Osteocyte (in vitro differentiated cells): ENCODE data around the gene PARD3B. TPM values are rescaled to one million over a fixed set of nuclear protein-coding genes. Genes with fewer than 3 reads are reported as not detected.

Source experiments
- DNase-seq: peaks from one replicate; pipeline ENCODE4 v3.0.0; 2021; ENCODE audit warnings: mixed read lengths; ENCODE audit not compliant: unreplicated experiment; ENCODE audit errors: extremely low spot score
- H3K27ac Mint-ChIP-seq: one replicate; pipeline ENCODE4 v1.8.0; 2021; ENCODE audit warnings: mild to moderate bottlenecking, mixed read lengths; ENCODE audit not compliant: unreplicated experiment
- H3K27me3 Mint-ChIP-seq: one replicate; pipeline ENCODE4 v1.8.0; 2021; ENCODE audit warnings: mixed read lengths; ENCODE audit not compliant: unreplicated experiment
- H3K36me3 Mint-ChIP-seq: one replicate; pipeline ENCODE4 v1.8.0; 2021; ENCODE audit warnings: mixed read lengths; ENCODE audit not compliant: unreplicated experiment
- H3K4me1 Mint-ChIP-seq: one replicate; pipeline ENCODE4 v1.8.0; 2021; ENCODE audit warnings: mixed read lengths; ENCODE audit not compliant: unreplicated experiment
- H3K4me3 Mint-ChIP-seq: one replicate; pipeline ENCODE4 v1.8.0; 2021; ENCODE audit warnings: mild to moderate bottlenecking, moderate library complexity, mixed read lengths; ENCODE audit not compliant: unreplicated experiment
- H3K9me3 Mint-ChIP-seq: one replicate; pipeline ENCODE4 v1.8.0; 2021; ENCODE audit warnings: mixed read lengths; ENCODE audit not compliant: unreplicated experiment
- CTCF ChIP-seq: fragments of 200-600 bp; sonication (generic); IDR thresholded peaks from 2 replicates; pipeline ENCODE4 v1.5.0; 2021; ENCODE audit warnings: antibody characterized with exemption, mild to moderate bottlenecking, moderate library complexity
- total RNA-seq: library from RNA; stranded (reverse); gene quantifications from 2 replicates; pipeline ENCODE4 v1.2.1, GENCODE V29; 2021

The PARD3B gene
- total RNA-seq, 1 donor from 2014 or later: 26.7 TPM

GRCh38 chr2:205189301-205189700, 644.0 kb downstream of the PARD3B start:
- Mint-ChIP-seq H3K4me3 (no peak overlapping the region), H3K36me3 (peaks cover 5% of the 10 kb centered on the region), H3K27ac (no peak overlapping the region), H3K4me1 (no peaks in the 10 kb centered on the region), H3K9me3 (no peaks in the 10 kb centered on the region), H3K27me3 (no peaks in the 10 kb centered on the region)
- no peak for DNase-seq
- no peak for TF ChIP-seq CTCF

- H3K27me3 Mint-ChIP-seq: no peaks in the 10 kb centered on the region
Observed at GRCh38 chr2:205190528-205190927, 645.3 kb downstream of the PARD3B start.

GRCh38 chr2:205193125-205193835, 648.0 kb downstream of the PARD3B start:
- Mint-ChIP-seq H3K4me3 (no peak overlapping the region), H3K9me3 (no peaks in the 10 kb centered on the region), H3K4me1 (peaks cover 9% of the 10 kb centered on the region), H3K27ac (no peak overlapping the region), H3K27me3 (no peaks in the 10 kb centered on the region), H3K36me3 (peaks cover 5% of the 10 kb centered on the region)
- DNase-seq: no peak
- no peak for TF ChIP-seq CTCF

More at GRCh38 chr2:205190528-205190927, 645.3 kb downstream of the PARD3B start:
- DNase-seq: no peak
- no peak overlapping the region for H3K27ac Mint-ChIP-seq
- no peak overlapping the region for H3K4me3 Mint-ChIP-seq
- H3K4me1 Mint-ChIP-seq: no peaks in the 10 kb centered on the region
- H3K36me3 Mint-ChIP-seq: peaks cover 5% of the 10 kb centered on the region
- no peak for TF ChIP-seq CTCF
- H3K9me3 Mint-ChIP-seq: no peaks in the 10 kb centered on the region

GRCh38 chr2:205193836-205194228, 648.6 kb downstream of the PARD3B start:
- Mint-ChIP-seq H3K4me3 (no peak overlapping the region), H3K4me1 (peaks cover 11% of the 10 kb centered on the region), H3K27me3 (no peaks in the 10 kb centered on the region), H3K9me3 (no peaks in the 10 kb centered on the region), H3K36me3 (peaks cover 5% of the 10 kb centered on the region), H3K27ac (no peak overlapping the region)
- no peak for DNase-seq
- no peak for TF ChIP-seq CTCF

GRCh38 chr2:205197468-205198139, 652.3 kb downstream of the PARD3B start:
- no peak for DNase-seq
- no peak for TF ChIP-seq CTCF
- H3K36me3 Mint-ChIP-seq: peaks cover 5% of the 10 kb centered on the region
- no peak overlapping the region for H3K4me3 Mint-ChIP-seq
- H3K4me1 Mint-ChIP-seq: peaks cover 11% of the 10 kb centered on the region
- peak overlapping the region; percentile 75 for H3K27ac Mint-ChIP-seq
- no peaks in the 10 kb centered on the region for H3K27me3 Mint-ChIP-seq
- H3K9me3 Mint-ChIP-seq: no peaks in the 10 kb centered on the region
